ENCODE measurements around the gene LONP2.

DNA sequence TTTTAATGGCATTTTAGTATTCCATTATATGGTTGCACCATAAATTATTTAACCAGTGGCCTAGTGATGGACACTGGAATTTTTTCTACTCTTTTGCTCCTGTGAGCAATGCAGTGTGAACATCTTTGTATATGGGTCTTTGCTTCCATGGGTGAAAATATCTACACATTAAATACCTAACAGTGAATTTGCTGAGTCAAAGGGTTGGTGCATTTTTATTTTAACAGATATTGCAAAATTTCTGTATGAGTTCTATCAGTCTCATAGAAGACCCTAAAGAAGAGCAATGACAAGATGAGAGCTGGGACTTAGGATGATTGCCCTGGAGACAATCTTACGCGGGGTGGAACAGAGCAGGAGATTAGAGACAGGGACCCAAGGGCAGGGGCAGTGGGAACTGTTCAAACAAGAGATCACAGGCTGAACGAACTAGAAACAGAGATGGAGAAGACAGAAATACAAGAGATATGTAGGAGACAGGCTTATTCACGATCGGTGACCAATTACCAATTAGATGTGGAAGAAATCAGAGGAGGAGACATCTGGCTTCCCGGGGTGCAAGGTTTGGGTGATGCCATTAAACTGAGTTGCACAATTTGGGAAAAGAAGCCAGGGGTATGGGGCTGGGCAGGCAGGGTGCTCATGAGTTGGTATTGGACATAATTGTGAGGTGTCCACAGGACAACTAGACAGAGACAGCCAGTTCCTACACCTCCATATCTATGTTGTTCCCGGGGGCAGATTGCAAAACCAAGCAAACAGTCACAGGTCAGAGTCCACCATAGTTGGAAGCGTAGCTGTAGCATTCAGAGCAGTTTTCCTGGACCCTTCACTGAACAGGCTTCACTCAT is 39.9 kb upstream of the LONP2 start:
- TF ChIP-seq TAF1 (IDR thresholded peaks at IDR 0.05; ENCODE audit: borderline replicate concordance, low read depth, low read length) (no peak), POLR2A (IDR thresholded peaks at IDR 0.05; ENCODE audit: low read depth, low read length) (no peak)

Data from GM12892 (cell line).